ENCODE results near the gene TEX55. TPM values are rescaled to one million over a fixed set of nuclear protein-coding genes. Genes with fewer than 3 reads are reported as not detected.
"Not testable (repeated sequence)": the region's sequence is repeated elsewhere in the genome, so short reads cannot be mapped to it uniquely, and the experiment has no call there.

The TEX55 gene
- total RNA-seq, 1 donor from 2014 or later: not detected

DNA sequence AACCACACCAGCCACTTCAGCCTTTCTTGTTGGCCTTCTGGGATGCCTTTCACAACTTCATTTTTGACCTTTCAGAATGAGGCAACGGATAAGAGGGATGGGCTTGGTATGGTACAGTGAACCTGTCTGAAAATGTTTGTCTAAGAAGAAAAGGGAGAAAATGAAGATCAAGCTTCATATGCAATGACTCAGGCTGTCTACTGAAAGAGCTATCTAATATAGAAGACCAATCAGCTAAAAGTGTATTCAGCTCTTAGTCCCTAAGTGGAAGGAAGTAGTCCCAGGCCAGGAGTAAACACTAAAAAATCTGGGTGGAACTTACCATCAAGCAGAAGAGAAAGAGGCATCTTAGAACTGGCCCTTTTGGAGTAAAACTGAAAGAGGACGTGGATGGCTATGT is 15.3 kb downstream of the TEX55 start:
- TF ChIP-seq POLR2A (IDR thresholded peaks at IDR 0.05): no peak
- no peak for TF ChIP-seq POLR2AphosphoS5 (IDR thresholded peaks at IDR 0.05; ENCODE audit: insufficient read depth in 1 of 2, low read depth in 1 of 2)
- TF ChIP-seq, protein P1, sequence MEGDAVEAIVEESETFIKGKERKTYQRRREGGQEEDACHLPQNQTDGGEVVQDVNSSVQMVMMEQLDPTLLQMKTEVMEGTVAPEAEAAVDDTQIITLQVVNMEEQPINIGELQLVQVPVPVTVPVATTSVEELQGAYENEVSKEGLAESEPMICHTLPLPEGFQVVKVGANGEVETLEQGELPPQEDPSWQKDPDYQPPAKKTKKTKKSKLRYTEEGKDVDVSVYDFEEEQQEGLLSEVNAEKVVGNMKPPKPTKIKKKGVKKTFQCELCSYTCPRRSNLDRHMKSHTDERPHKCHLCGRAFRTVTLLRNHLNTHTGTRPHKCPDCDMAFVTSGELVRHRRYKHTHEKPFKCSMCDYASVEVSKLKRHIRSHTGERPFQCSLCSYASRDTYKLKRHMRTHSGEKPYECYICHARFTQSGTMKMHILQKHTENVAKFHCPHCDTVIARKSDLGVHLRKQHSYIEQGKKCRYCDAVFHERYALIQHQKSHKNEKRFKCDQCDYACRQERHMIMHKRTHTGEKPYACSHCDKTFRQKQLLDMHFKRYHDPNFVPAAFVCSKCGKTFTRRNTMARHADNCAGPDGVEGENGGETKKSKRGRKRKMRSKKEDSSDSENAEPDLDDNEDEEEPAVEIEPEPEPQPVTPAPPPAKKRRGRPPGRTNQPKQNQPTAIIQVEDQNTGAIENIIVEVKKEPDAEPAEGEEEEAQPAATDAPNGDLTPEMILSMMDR (IDR thresholded peaks at IDR 0.05): no peak
- intact Hi-C loops (cut with DNase I): no loop called here
- no peaks in the 10 kb centered on the region for H3K9me3 ChIP-seq
- H3K27ac ChIP-seq: no peak overlapping the region
- DNase-seq (ENCODE audit: extremely low spot score in 2 of 2): no peak
- H3K4me1 ChIP-seq: no peaks in the 10 kb centered on the region
- H3K27me3 ChIP-seq: no peaks in the 10 kb centered on the region
- no peak overlapping the region for H3K4me3 ChIP-seq
- no peaks in the 10 kb centered on the region for H3K36me3 ChIP-seq

DNA sequence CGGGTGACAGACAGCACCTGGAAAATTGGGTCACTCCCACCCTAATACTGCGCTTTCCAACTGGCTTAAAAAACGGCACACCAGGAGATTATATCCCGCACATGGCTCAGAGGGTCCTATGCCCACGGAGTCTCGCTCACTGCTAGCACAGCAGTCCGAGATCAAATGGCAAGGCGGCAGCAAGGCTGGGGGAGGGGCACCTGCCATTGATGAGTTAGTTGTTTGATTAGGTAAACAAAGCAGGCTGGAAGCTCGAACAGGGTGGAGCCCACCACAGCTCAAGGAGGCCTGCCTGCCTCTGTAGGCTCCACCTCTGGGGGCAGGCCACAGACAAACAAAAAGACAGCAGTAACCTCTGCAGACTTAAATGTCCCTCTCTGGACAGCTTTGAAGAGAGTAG is 18.8 kb downstream of the TEX55 start:
- intact Hi-C loops (cut with DNase I); H3K4me3 ChIP-seq; DNase-seq (ENCODE audit: extremely low spot score in 2 of 2); H3K27ac ChIP-seq; H3K36me3 ChIP-seq; H3K27me3 ChIP-seq; H3K4me1 ChIP-seq; H3K9me3 ChIP-seq: not testable (repeated sequence)

DNA sequence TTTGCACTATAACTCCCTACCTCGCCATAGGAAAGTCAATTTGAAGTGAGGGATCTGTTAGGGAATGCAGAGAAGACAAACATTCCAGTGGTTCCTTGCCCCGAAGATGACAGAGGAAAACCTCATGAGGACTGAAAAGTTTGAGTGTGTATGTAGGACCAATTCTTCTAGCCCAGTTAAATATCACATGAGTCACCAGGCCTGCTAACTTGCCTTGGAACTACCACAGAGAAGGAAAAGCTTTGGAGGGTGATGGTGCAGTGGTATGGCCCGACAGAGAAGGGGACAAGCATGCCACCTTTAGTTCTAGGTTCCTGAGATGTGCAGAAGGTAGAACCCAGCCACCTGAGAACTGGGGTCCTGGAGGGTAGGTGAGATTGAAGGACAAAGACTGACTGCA is 24.9 kb downstream of the TEX55 start:
- H3K9me3 ChIP-seq: no peaks in the 10 kb centered on the region
- no peaks in the 10 kb centered on the region for H3K4me1 ChIP-seq
- TF ChIP-seq, protein P1 (IDR thresholded peaks at IDR 0.05): no peak
- TF ChIP-seq POLR2AphosphoS5 (IDR thresholded peaks at IDR 0.05; ENCODE audit: insufficient read depth in 1 of 2, low read depth in 1 of 2) (no peak), POLR2A (IDR thresholded peaks at IDR 0.05) (no peak)
- H3K36me3 ChIP-seq: no peaks in the 10 kb centered on the region
- no peaks in the 10 kb centered on the region for H3K27me3 ChIP-seq
- no peak overlapping the region for H3K27ac ChIP-seq
- intact Hi-C loops (cut with DNase I): no loop called here
- no peak for DNase-seq (ENCODE audit: extremely low spot score in 2 of 2)
- no peak overlapping the region for H3K4me3 ChIP-seq

DNA sequence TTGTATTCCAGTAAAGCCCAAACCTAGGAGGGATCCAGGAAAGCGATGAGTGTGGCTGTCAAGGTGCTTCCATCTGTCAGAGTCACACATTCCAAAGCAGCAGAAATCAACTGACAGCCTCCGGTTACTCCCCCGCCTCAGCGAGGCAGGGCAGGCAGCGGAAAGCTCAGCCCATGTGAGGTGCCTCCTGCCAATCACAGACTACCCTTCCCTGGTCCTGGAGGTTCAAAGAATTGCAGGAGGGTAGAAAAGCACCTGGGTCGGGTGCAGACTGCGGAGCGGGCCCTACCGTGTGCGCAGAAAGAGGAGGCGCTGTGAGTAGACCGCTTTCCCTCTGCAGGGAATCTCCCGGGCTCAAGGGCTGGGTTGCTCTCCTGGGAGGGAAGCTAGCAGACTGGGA is 27.4 kb downstream of the TEX55 start, which contains the start of gene UPK1B:
Gene UPK1B (plus strand): TSS at position 274 of the 400 bp plus-strand sequence. CDS start 13,144 bp downstream, outside the sequence.
- intact Hi-C loops (cut with DNase I): no loop called here
- Histone ChIP-seq H3K4me3 (no peak within 1 kb of the TSS), H3K27me3 (no peaks in the 10 kb centered on the region), H3K36me3 (no peaks in the 10 kb centered on the region), H3K9me3 (no peaks in the 10 kb centered on the region), H3K27ac (no peak within 1 kb of the TSS), H3K4me1 (no peaks in the 10 kb centered on the region)
- DNase-seq (ENCODE audit: extremely low spot score in 2 of 2): no peak
- TF ChIP-seq POLR2AphosphoS5 (IDR thresholded peaks at IDR 0.05; ENCODE audit: insufficient read depth in 1 of 2, low read depth in 1 of 2): no peak
- no peak for TF ChIP-seq POLR2A (IDR thresholded peaks at IDR 0.05)
- TF ChIP-seq, protein P1 (IDR thresholded peaks at IDR 0.05): no peak

DNA sequence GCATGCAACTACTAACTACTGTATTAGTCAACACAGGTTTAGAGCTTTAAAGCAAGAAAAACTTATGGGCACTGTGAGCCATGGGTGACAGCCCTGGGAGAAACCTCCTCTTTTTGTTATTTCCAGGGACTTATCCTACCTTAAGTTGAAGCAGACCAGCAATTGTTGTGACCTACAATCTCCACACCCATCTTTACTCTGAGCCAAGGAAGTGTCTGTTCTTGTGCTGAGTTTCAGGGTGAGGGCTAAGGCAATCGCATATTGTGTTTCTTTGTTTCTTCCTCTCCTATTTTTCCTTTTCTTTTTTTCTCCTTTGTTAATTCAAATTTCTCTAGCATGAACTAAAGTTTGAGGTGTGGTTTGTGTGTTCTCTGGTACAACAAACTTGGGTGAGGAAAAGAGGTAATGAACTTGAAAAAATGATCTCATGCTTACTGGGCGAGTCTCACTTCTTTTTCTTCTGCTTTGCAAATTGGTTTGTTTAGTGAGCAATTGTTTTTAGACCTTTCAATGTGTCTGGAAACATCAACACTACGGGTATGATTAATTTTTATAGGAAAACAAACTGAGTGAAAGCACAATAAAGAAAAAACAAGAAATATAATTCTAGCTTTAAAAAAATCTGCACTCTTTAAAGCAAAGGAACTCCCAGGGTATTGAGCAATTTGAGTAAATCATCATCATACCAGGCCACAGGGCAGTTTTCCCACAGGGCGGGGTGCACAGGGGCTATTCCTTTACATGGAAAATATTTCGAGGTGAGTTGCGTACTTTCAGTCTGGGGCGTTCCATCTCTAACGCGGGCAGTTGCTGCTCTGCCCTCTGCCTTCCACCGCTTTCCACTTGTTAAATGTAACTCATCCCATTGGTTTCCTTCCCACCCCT is 30.1 kb downstream of the TEX55 start:
- intact Hi-C loops (cut with DNase I): no loop called here
- TF ChIP-seq, protein P1 (IDR thresholded peaks at IDR 0.05): no peak
- no peak for TF ChIP-seq POLR2A (IDR thresholded peaks at IDR 0.05)
- TF ChIP-seq POLR2AphosphoS5 (IDR thresholded peaks at IDR 0.05; ENCODE audit: insufficient read depth in 1 of 2, low read depth in 1 of 2): no peak
- no peaks in the 10 kb centered on the region for H3K4me1 ChIP-seq
- no peak for DNase-seq (ENCODE audit: extremely low spot score in 2 of 2)
- no peaks in the 10 kb centered on the region for H3K36me3 ChIP-seq
- H3K9me3 ChIP-seq: no peaks in the 10 kb centered on the region
- H3K27ac ChIP-seq: no peak overlapping the region
- no peaks in the 10 kb centered on the region for H3K27me3 ChIP-seq
- H3K4me3 ChIP-seq: no peak overlapping the region

All from vagina (tissue), 2 donors.